Endothelial cell of umbilical vein (primary cell): ENCODE measurements around the gene PPHLN1. TPM values are rescaled to one million over a fixed set of nuclear protein-coding genes. Genes with fewer than 3 reads are reported as not detected.
A peak's percentile ranks its signal among the peaks of the same experiment; 100 is the strongest.

Experiments
- BruUV-seq: library from RNA; stranded (reverse); fragments of 400-500 nt; replicated peaks from 2 replicates; lab custom pipeline; 2021; lab: Mats Ljungman, UMichigan
- CTCF ChIA-PET: fragments of 300-600, 350-600 bp; sonication (Branson Sonifier 250); formaldehyde crosslinking; loops from one replicate; lab custom pipeline; 2021; ENCODE audit warnings: antibody characterized with exemption, inconsistent platforms; lab: Charles Lee
- POLR2A ChIA-PET: fragments of 300-600, 350-600 bp; sonication (Branson Sonifier 250); formaldehyde crosslinking; loops from one replicate; lab custom pipeline; 2021; ENCODE audit warnings: antibody characterized with exemption, inconsistent platforms; lab: Charles Lee
- DNase-seq: peaks from one replicate; pipeline ENCODE4 v3.0.0-alpha.2; 2011; ENCODE audit warnings: low read depth, low spot score
- FAIRE-seq: peaks from 2 replicates; lab custom pipeline; 2011; peaks lifted over from hg19 to GRCh38; lab: Jason Lieb, UNC
- H2AFZ ChIP-seq: 2 replicates; pipeline ENCODE4 v1.6.0; 2012; ENCODE audit warnings: low read depth, low read length, control low read depth, inconsistent platforms
- H3K27ac ChIP-seq: 2 replicates; pipeline ENCODE4 v1.5.1; 2011; ENCODE audit warnings: low read depth, mild to moderate bottlenecking, control low read depth, low read length, moderate library complexity; ENCODE audit not compliant: insufficient read depth
- H3K27me3 ChIP-seq, 2 experiments: 2 replicates each; pipeline versions ENCODE4 v1.6.0 to v1.6.1; 2011; ENCODE audit warnings: low read length in 2 of 2, mixed read lengths in 1 of 2; ENCODE audit not compliant: control insufficient read depth in 2 of 2, insufficient read depth in 2 of 2
- H3K36me3 ChIP-seq, 2 experiments: 2 replicates in 1 of 2; 3 replicates in 1 of 2; pipeline ENCODE4 v1.5.1; 2011; ENCODE audit warnings: low read length in 2 of 2, mild to moderate bottlenecking in 1 of 2, moderate library complexity in 1 of 2; ENCODE audit not compliant: control insufficient read depth in 2 of 2, insufficient read depth in 2 of 2; ENCODE audit errors: extremely low read depth in 1 of 2
- H3K4me1 ChIP-seq: 3 replicates; pipeline ENCODE4 v1.5.1; 2011; ENCODE audit warnings: mild to moderate bottlenecking, low read length; ENCODE audit not compliant: control insufficient read depth, insufficient read depth; ENCODE audit errors: extremely low read depth
- H3K4me2 ChIP-seq: 2 replicates; pipeline ENCODE4 v1.6.1; 2011; ENCODE audit warnings: low read length, control low read depth, mixed read lengths; ENCODE audit not compliant: insufficient read depth
- H3K4me3 ChIP-seq, 3 experiments: fragments of 200-600 bp in 1 of 3; sonication (generic), shearing (Covaris generic) in 1 of 3; replicated peaks in 1 of 3; 2 replicates each; pipeline ENCODE4 v1.5.1; 2011 to 2016; ENCODE audit warnings: control low read depth in 3 of 3, low read length in 3 of 3, mild to moderate bottlenecking in 2 of 3, inconsistent platforms in 1 of 3, low read depth in 1 of 3, moderate library complexity in 1 of 3; ENCODE audit not compliant: insufficient read depth in 1 of 3
- H3K79me2 ChIP-seq: 2 replicates; pipeline ENCODE4 v1.6.0; 2012; ENCODE audit warnings: low read length, inconsistent platforms; ENCODE audit not compliant: control insufficient read depth, insufficient read depth
- H3K9ac ChIP-seq: replicated peaks from 2 replicates; pipeline ENCODE3; 2011; ENCODE audit warnings: low read length, control low read depth; ENCODE audit not compliant: insufficient read depth; ENCODE audit errors: extremely low read depth
- H3K9me1 ChIP-seq: replicated peaks from 3 replicates; pipeline ENCODE4 v1.6.0; 2011; ENCODE audit warnings: mild to moderate bottlenecking, low read length; ENCODE audit not compliant: control insufficient read depth, insufficient read depth; ENCODE audit errors: extremely low read depth
- H3K9me3 ChIP-seq: replicated peaks from 2 replicates; pipeline ENCODE4 v1.5.1; 2012; ENCODE audit warnings: low read length, inconsistent platforms; ENCODE audit not compliant: control insufficient read depth, insufficient read depth
- H4K20me1 ChIP-seq: replicated peaks from 2 replicates; pipeline ENCODE3; 2011; ENCODE audit warnings: mild to moderate bottlenecking, low read length; ENCODE audit not compliant: control insufficient read depth, insufficient read depth; ENCODE audit errors: extremely low read depth
- CTCF ChIP-seq, 2 donors: IDR thresholded peaks; 1 replicate in 1 of 2; 2 replicates in 1 of 2; pipeline ENCODE4 v1.5.1; 2011; ENCODE audit warnings: low read length in 2 of 2, mild to moderate bottlenecking in 2 of 2, moderate library complexity in 2 of 2, control low read depth in 1 of 2, inconsistent platforms in 1 of 2, low read depth in 1 of 2; ENCODE audit not compliant: insufficient read depth in 1 of 2; ENCODE audit errors: extremely low read depth in 1 of 2
- EZH2 ChIP-seq: IDR thresholded peaks from 2 replicates; pipeline ENCODE4 v1.6.1; 2012; ENCODE audit warnings: borderline replicate concordance, low read depth, mild to moderate bottlenecking, moderate library complexity, low read length, inconsistent platforms; ENCODE audit not compliant: severe bottlenecking
- FOS ChIP-seq: IDR thresholded peaks from 2 replicates; pipeline ENCODE4 v1.6.1; 2011; ENCODE audit warnings: mild to moderate bottlenecking, low read length, moderate library complexity, borderline replicate concordance; ENCODE audit not compliant: insufficient read depth
- GATA2 ChIP-seq: IDR thresholded peaks from 2 replicates; pipeline ENCODE4 v1.7.0; 2011; ENCODE audit warnings: low read depth, mild to moderate bottlenecking, moderate library complexity, mixed read lengths, low read length; ENCODE audit not compliant: insufficient read length, insufficient read depth
- JUN ChIP-seq: IDR thresholded peaks from 2 replicates; pipeline ENCODE4 v1.6.1; 2011; ENCODE audit warnings: borderline replicate concordance, low read depth; ENCODE audit not compliant: insufficient read length, insufficient read depth
- MAX ChIP-seq: IDR thresholded peaks from 2 replicates; pipeline ENCODE4 v1.6.1; 2011; ENCODE audit not compliant: insufficient read depth, insufficient read length
- MYC ChIP-seq: IDR thresholded peaks from one replicate; pipeline ENCODE4 v1.6.1; 2011; ENCODE audit warnings: mild to moderate bottlenecking, low read depth, low read length
- POLR2A ChIP-seq: IDR thresholded peaks from 2 replicates; pipeline ENCODE4 v1.6.1; 2012; ENCODE audit warnings: low read depth, mild to moderate bottlenecking, control low read depth, low read length
- POLR2AphosphoS5 ChIP-seq: IDR thresholded peaks from 2 replicates; pipeline ENCODE4 v1.6.1; 2012; ENCODE audit warnings: low read depth, mild to moderate bottlenecking, control low read depth, low read length, moderate library complexity; ENCODE audit not compliant: insufficient read depth
- dilution Hi-C: fragments of 300-500 bp; cut with MboI; formaldehyde crosslinking; loops from one replicate; pipeline ENCODE4 v1.15.0; 2019; ENCODE audit warnings: low sequenced_read_pairs; ENCODE audit not compliant: extremely low pct_ligation_motif_present
- intact Hi-C: fragments of 100-400 bp; cut with micrococcal nuclease; formaldehyde crosslinking; loops from one replicate; pipeline ENCODE4 v1.10.0; 2022
- polyA plus RNA-seq, 4 experiments: library from polyadenylated mRNA; depleted of rRNA in 3 of 4; stranded (reverse) in 3 of 4; unstranded in 1 of 4; fragments of >200 nt; gene quantifications; 2 replicates each; pipeline versions ENCODE4 v1.2.1 to v1.2.3, GENCODE V29; 2011 to 2012; ENCODE audit warnings: missing spikeins in 1 of 4
- total RNA-seq: library from RNA; stranded (reverse); gene quantifications from 2 replicates; pipeline ENCODE4 v1.2.3, GENCODE V29; 2021

The PPHLN1 gene
- total and polyA plus RNA-seq, 2 donors (not counting 3 experiments of a cell fraction or from before 2014, with no cell fraction given), result 23.4 to 62.2 TPM

GRCh38 chr12:42277396-42278127 lies 48.4 kb upstream of the PPHLN1 start:
- no TSS peak for BruUV-seq
- DNase-seq, result no peak
- POLR2A ChIA-PET, result no interaction called here
- H3K4me1 ChIP-seq, result no peaks in the 10 kb centered on the region
- CTCF ChIA-PET, result interaction anchor here (2.0 kb wide), 1 partner anchor 10 kb away, joined by 5 read pairs; no protein-coding TSS in a partner anchor
- no peak overlapping the region for H3K4me3 ChIP-seq
- H3K27ac ChIP-seq, result no peak overlapping the region
- intact Hi-C loops, result no loop called here
- H2AFZ ChIP-seq, result no peak overlapping the region
- no peak overlapping the region for H3K9ac ChIP-seq
- peaks cover 2 to 5% of the 10 kb centered on the region in 2 experiments for H3K27me3 ChIP-seq
- no peaks in the 10 kb centered on the region for H3K9me1 ChIP-seq
- H3K9me3 ChIP-seq, result no peaks in the 10 kb centered on the region
- no peaks in the 10 kb centered on the region for H4K20me1 ChIP-seq
- FAIRE-seq, result peak; percentile 12
- H3K36me3 ChIP-seq, result no peaks in the 10 kb centered on the region
- dilution Hi-C loops, result no loop called here
- no peak overlapping the region for H3K4me2 ChIP-seq
- no peak for TF ChIP-seq GATA2
- no peak for TF ChIP-seq MAX
- TF ChIP-seq EZH2, result no peak
- no peak for TF ChIP-seq POLR2AphosphoS5
- TF ChIP-seq FOS, result no peak
- no peak for TF ChIP-seq JUN
- TF ChIP-seq POLR2A, result no peak
- no peak for TF ChIP-seq CTCF (IDR thresholded peaks at IDR 0.05; ENCODE audit: extremely low read depth in 1 of 2, insufficient read depth in 1 of 2, low read depth in 1 of 2, low read length in 2 of 2)
- no peak for TF ChIP-seq MYC
- no peaks in the 10 kb centered on the region for H3K79me2 ChIP-seq
